PC-3 (cell line): ENCODE results near the gene TRAF3. TPM values are rescaled to one million over a fixed set of nuclear protein-coding genes. Genes with fewer than 3 reads are reported as not detected.
"Not testable (repeated sequence)": the region's sequence is repeated elsewhere in the genome, so short reads cannot be mapped to it uniquely, and the experiment has no call there.

Experiments
- ATAC-seq: fragments of 200-7000 bp; cut with Tn5 transposase; 2 replicates; pipeline ENCODE4 v1.9.1; 2020; ENCODE audit warnings: mild to moderate bottlenecking, moderate library complexity
- BruUV-seq: library from RNA; stranded (reverse); fragments of 400-500 nt; replicated peaks from 2 replicates; lab custom pipeline; 2021; lab: Mats Ljungman, UMichigan
- CTCF ChIA-PET: fragments of 300-600 bp; sonication (Branson Sonifier 250); formaldehyde crosslinking; loops from one replicate; lab custom pipeline; 2022; ENCODE audit warnings: antibody characterized with exemption; lab: Charles Lee
- POLR2A ChIA-PET: fragments of 300-600 bp; sonication (Branson Sonifier 250); formaldehyde crosslinking; loops from one replicate; lab custom pipeline; 2022; ENCODE audit warnings: antibody characterized with exemption; ENCODE audit not compliant: unreplicated experiment; lab: Charles Lee
- DNase-seq: peaks from one replicate; pipeline ENCODE4 v3.0.0-alpha.2; 2015
- H2AFZ ChIP-seq: fragments of 300-600 bp; sonication (generic); 2 replicates; pipeline ENCODE4 v1.6.0; 2016; ENCODE audit warnings: antibody characterized with exemption, low read length
- H3F3A ChIP-seq: fragments of 300-600 bp; sonication (generic); one replicate; pipeline ENCODE4 v1.6.0; 2017; ENCODE audit warnings: antibody characterized with exemption, low read length, control low read depth, mild to moderate bottlenecking; ENCODE audit not compliant: unreplicated experiment
- H3K27ac ChIP-seq: fragments of 300-600 bp; sonication (generic); 2 replicates; pipeline ENCODE4 v1.5.1; 2016; ENCODE audit warnings: mild to moderate bottlenecking, low read length
- H3K27me3 ChIP-seq: fragments of 300-600 bp; sonication (generic); 2 replicates; pipeline ENCODE4 v1.6.1; 2016; ENCODE audit warnings: low read length, mixed read lengths
- H3K36me3 ChIP-seq: fragments of 300-600 bp; sonication (generic); 2 replicates; pipeline ENCODE4 v1.6.1; 2016; ENCODE audit warnings: low read depth, mixed run types, low read length, mixed read lengths
- H3K4me1 ChIP-seq: fragments of 300-600 bp; sonication (generic); 2 replicates; pipeline ENCODE4 v1.5.1; 2016; ENCODE audit warnings: low read length; ENCODE audit not compliant: insufficient read depth
- H3K4me2 ChIP-seq: fragments of 300-600 bp; sonication (generic); 2 replicates; pipeline ENCODE4 v1.6.0; 2016; ENCODE audit warnings: low read length
- H3K4me3 ChIP-seq: fragments of 300-600 bp; sonication (generic); 2 replicates; pipeline ENCODE4 v1.5.1; 2016; ENCODE audit warnings: mild to moderate bottlenecking, low read length, mixed read lengths
- H3K79me2 ChIP-seq: fragments of 300-600 bp; sonication (generic); 2 replicates; pipeline ENCODE4 v1.6.1; 2017; ENCODE audit warnings: low read length, mixed read lengths
- H3K9ac ChIP-seq: fragments of 300-600 bp; sonication (generic); 2 replicates; pipeline ENCODE4 v1.6.0; 2016; ENCODE audit warnings: mild to moderate bottlenecking, low read length
- H3K9me2 ChIP-seq: fragments of 300-600 bp; sonication (generic); replicated peaks from 2 replicates; pipeline ENCODE4 v1.6.1; 2016; ENCODE audit warnings: mixed run types, low read length, mixed read lengths
- H3K9me3 ChIP-seq: fragments of 300-600 bp; sonication (generic); 2 replicates; pipeline ENCODE4 v1.6.1; 2016; ENCODE audit warnings: low read length, mixed read lengths
- H4K20me1 ChIP-seq: fragments of 300-600 bp; sonication (generic); 2 replicates; pipeline ENCODE4 v1.6.1; 2016; ENCODE audit warnings: low read length, mixed read lengths
- CTCF ChIP-seq: fragments of 300-600 bp; sonication (generic); conservative IDR thresholded peaks from 2 replicates; pipeline ENCODE4 v1.5.1; 2017; ENCODE audit warnings: antibody characterized with exemption, low read depth, mild to moderate bottlenecking, low read length
- EZH2 ChIP-seq: fragments of 300-600 bp; sonication (generic); IDR thresholded peaks from one replicate; pipeline ENCODE4 v1.6.1; 2017; ENCODE audit warnings: antibody characterized with exemption, mild to moderate bottlenecking, low read length; ENCODE audit not compliant: unreplicated experiment
- EZH2phosphoT487 ChIP-seq: fragments of 300-600 bp; sonication (generic); IDR thresholded peaks from 2 replicates; pipeline ENCODE4 v1.6.1; 2018; ENCODE audit warnings: mild to moderate bottlenecking, antibody characterized with exemption, low read length, borderline replicate concordance
- intact Hi-C: fragments of 100-400 bp; cut with micrococcal nuclease; formaldehyde crosslinking; loops from 2 replicates; pipeline ENCODE4 v1.9.0; 2023
- total RNA-seq: library from RNA; depleted of rRNA; stranded (reverse); fragments of >200 nt; gene quantifications from 2 replicates; pipeline ENCODE4 v1.2.3, GENCODE V29; 2014

The TRAF3 gene
- total RNA-seq, 1 experiment from 2014 or later: 19.4 TPM

- H3K36me3 ChIP-seq: peaks cover 4% of the 10 kb centered on the region; the same call in 1 of the 2 replicates
- no peaks in the 10 kb centered on the region for H3K27me3 ChIP-seq
- no peak for ATAC-seq
- H2AFZ ChIP-seq: no peak overlapping the region
- ChIA-PET CTCF (no interaction called here), POLR2A (no interaction called here)
- no peaks in the 10 kb centered on the region for H3K9me3 ChIP-seq
- H3K4me2 ChIP-seq: no peak overlapping the region
- intact Hi-C loops: no loop called here
- H3K9me2 ChIP-seq: no peaks in the 10 kb centered on the region
- no peaks in the 10 kb centered on the region for H4K20me1 ChIP-seq
- TF ChIP-seq EZH2 (no peak), CTCF (no peak), EZH2phosphoT487 (no peak)
- H3K79me2 ChIP-seq: peaks cover 20% of the 10 kb centered on the region
- no peak for DNase-seq
- no peak overlapping the region for H3K4me3 ChIP-seq
- no peak overlapping the region for H3K27ac ChIP-seq
- no peak overlapping the region for H3K9ac ChIP-seq
- no peaks in the 10 kb centered on the region for H3K4me1 ChIP-seq
- H3F3A ChIP-seq: no peaks in the 10 kb centered on the region
- no TSS peak for BruUV-seq
These were observed 56.1 kb downstream of the TRAF3 start for GRCh38 chr14:102833341-102833740.

- H3K4me3 ChIP-seq: no peak overlapping the region
- peaks cover 14% of the 10 kb centered on the region for H3K79me2 ChIP-seq
- no peak overlapping the region for H3K4me2 ChIP-seq
- no peak overlapping the region for H2AFZ ChIP-seq
- intact Hi-C loops: no loop called here
- no peak for ATAC-seq
- BruUV-seq: no TSS peak
- H3K27ac ChIP-seq: no peak overlapping the region
- no peaks in the 10 kb centered on the region for H3K9me3 ChIP-seq
- TF ChIP-seq EZH2phosphoT487: no peak
- TF ChIP-seq CTCF: no peak
- TF ChIP-seq EZH2: no peak
- no peaks in the 10 kb centered on the region for H4K20me1 ChIP-seq
- no peaks in the 10 kb centered on the region for H3K4me1 ChIP-seq
- ChIA-PET POLR2A (no interaction called here), CTCF (no interaction called here)
- no peak overlapping the region for H3K9ac ChIP-seq
- DNase-seq: no peak
- no peaks in the 10 kb centered on the region for H3K27me3 ChIP-seq
- no peaks in the 10 kb centered on the region for H3F3A ChIP-seq
- H3K9me2 ChIP-seq: no peaks in the 10 kb centered on the region
- 0 out of 2 replicates have a peak, but pooled peaks cover 4% of the 10 kb centered on the region for H3K36me3 ChIP-seq
These were observed 56.7 kb downstream of the TRAF3 start for GRCh38 chr14:102833991-102834390.

- Histone ChIP-seq H3K9ac (no peak overlapping the region), H3K4me1 (no peaks in the 10 kb centered on the region), H3K4me2 (no peak overlapping the region), H2AFZ (no peak overlapping the region), H3K9me2 (no peaks in the 10 kb centered on the region), H4K20me1 (no peaks in the 10 kb centered on the region), H3F3A (no peaks in the 10 kb centered on the region), H3K9me3 (no peaks in the 10 kb centered on the region), H3K79me2 (0 out of 2 replicates have a peak, but pooled peaks cover 4% of the 10 kb centered on the region), H3K27ac (no peak overlapping the region), H3K4me3 (no peak overlapping the region), H3K27me3 (no peaks in the 10 kb centered on the region), H3K36me3 (0 out of 2 replicates have a peak, but pooled peaks cover 4% of the 10 kb centered on the region)
- intact Hi-C loops: no loop called here
- CTCF ChIA-PET: no interaction called here
- BruUV-seq: no TSS peak
- TF ChIP-seq CTCF: no peak
- no peak for TF ChIP-seq EZH2
- no peak for TF ChIP-seq EZH2phosphoT487
- POLR2A ChIA-PET: no interaction called here
- ATAC-seq: no peak
- no peak for DNase-seq
These were observed 58.7 kb downstream of the TRAF3 start for GRCh38 chr14:102835959-102836358.

- POLR2A ChIA-PET: not testable (repeated sequence)
These were observed 59.9 kb downstream of the TRAF3 start for GRCh38 chr14:102837120-102837519.

More at GRCh38 chr14:102837120-102837519, 59.9 kb downstream of the TRAF3 start:
- H3K4me2 ChIP-seq, BruUV-seq, H3K4me1 ChIP-seq, H3K4me3 ChIP-seq, H3K27me3 ChIP-seq, H3K9me3 ChIP-seq, H3F3A ChIP-seq, ATAC-seq, H3K79me2 ChIP-seq, intact Hi-C loops, DNase-seq, CTCF ChIA-PET, H3K9ac ChIP-seq, H3K9me2 ChIP-seq, H4K20me1 ChIP-seq, H3K27ac ChIP-seq, H3K36me3 ChIP-seq, H2AFZ ChIP-seq: not testable (repeated sequence)
